ENCODE results near the gene HSPA5. TPM values are rescaled to one million over a fixed set of nuclear protein-coding genes. Genes with fewer than 3 reads are reported as not detected.
"Not testable (repeated sequence)": the region's sequence is repeated elsewhere in the genome, so short reads cannot be mapped to it uniquely, and the experiment has no call there.

The HSPA5 gene
- 10 to 100 TPM; 57.7 to 88.3 (median 68.7) TPM for total RNA-seq

- H3K9me3 ChIP-seq: no peaks in the 10 kb centered on the region
Observed at GRCh38 chr9:125241000-125241862, at the start of gene HSPA5. TSS of gene HSPA5 (minus strand) at chr9:125241343. CDS start at chr9:125241126, 217 bp downstream.

DNA sequence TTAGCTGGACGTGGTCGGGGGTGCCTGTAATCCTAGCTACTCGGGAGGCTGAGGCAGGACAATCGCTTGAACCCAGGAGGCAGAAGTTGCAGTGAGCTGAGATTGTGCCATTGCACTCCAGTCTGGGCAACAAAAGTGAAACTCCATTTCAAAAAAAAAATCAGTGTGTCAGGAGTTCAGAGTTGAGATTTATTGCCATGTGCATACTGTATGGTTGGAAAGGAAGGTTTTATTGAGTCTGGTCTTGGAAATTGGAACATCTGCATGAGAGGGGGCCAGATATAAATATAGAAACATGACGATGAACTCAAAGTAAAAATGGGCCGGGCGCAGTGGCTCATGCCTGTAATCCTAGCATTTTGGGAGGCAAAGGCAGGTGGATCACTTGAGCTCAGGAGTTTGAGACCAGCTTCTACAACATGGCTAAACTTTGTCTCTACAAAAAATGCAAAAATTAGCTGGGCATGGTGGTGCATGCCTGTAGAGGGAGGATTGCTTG, 45.8 kb upstream of the HSPA5 start:
- H3K27ac ChIP-seq (replicated peaks in 1 of 4); H3K27me3 ChIP-seq; intact Hi-C loops (cut with DNase I); DNase-seq (ENCODE audit: extremely low spot score); H3K9me3 ChIP-seq; H3K4me3 ChIP-seq: not testable (repeated sequence)
- WGBS: 83% methylated on average over 7 of the region's 7 CpGs
- H3K36me3 ChIP-seq: peaks cover 0 to 14% (median 2%) of the 10 kb centered on the region in 4 donors
- H3K4me1 ChIP-seq: peaks cover 5 to 22% (median 18%) of the 10 kb centered on the region in 4 donors

More at GRCh38 chr9:125241000-125241862, at the start of gene HSPA5:
- no peaks in the 10 kb centered on the region for H3K27me3 ChIP-seq
- peaks cover 25 to 39% (median 31%) of the 10 kb centered on the region in 4 donors for H3K36me3 ChIP-seq
- DNase-seq (ENCODE audit: extremely low spot score): peak; percentile 100
- peaks cover 42 to 50% (median 48%) of the 10 kb centered on the region in 4 donors for H3K4me1 ChIP-seq
- WGBS: 0% methylated on average over 27 of the region's 59 CpGs
- peak within 1 kb of the TSS; percentile 95 to 96 (median 95) for H3K27ac ChIP-seq (replicated peaks in 1 of 4)
- intact Hi-C loops (cut with DNase I): loop anchor here (2.0 to 10.0 kb wide), 3 partner anchors 40 to 124 kb away; partner anchors contain the start of genes RABEPK and SCAI
- TF ChIP-seq POLR2A (IDR thresholded peaks at IDR 0.05; ENCODE audit: low read depth) (peak; percentile 93), POLR2AphosphoS5 (IDR thresholded peaks at IDR 0.05) (peak; percentile 98 to 100), EP300 (IDR thresholded peaks at IDR 0.05) (no peak), CTCF (IDR thresholded peaks at IDR 0.05) (peak in 2 of 3 experiments; percentile 12 to 20)
- H3K4me3 ChIP-seq: peak within 1 kb of the TSS; percentile 84 to 86 (median 85)

DNA sequence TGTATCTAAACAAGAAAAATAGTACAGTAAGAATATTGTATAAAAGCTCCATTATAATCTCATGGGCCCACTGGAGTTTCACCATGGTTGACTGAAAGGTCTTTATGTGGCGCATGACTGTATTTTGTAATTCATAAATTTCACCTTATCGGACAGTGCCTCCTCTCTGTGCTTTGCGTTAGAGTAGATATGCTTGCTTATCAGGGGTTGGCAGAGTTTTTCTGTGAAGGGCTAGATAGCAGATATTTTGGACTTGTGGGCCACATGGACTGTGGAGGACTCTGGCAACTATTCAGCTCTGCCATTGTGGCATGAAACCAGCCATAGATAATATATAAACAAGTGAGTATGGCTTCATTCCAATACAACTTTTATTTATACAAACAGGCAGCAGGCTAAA, 43.7 kb upstream of the HSPA5 start:
- Histone ChIP-seq H3K4me3 (no peak overlapping the region), H3K36me3 (peaks cover 0 to 11% (median 3%) of the 10 kb centered on the region in 4 donors), H3K27me3 (no peaks in the 10 kb centered on the region), H3K27ac (replicated peaks in 1 of 4) (no peak overlapping the region), H3K9me3 (no peaks in the 10 kb centered on the region), H3K4me1 (peaks cover 5 to 22% (median 18%) of the 10 kb centered on the region in 4 donors)
- no peak for DNase-seq (ENCODE audit: extremely low spot score)
- intact Hi-C loops (cut with DNase I): no loop called here
- WGBS: 84% methylated on average over 3 of the region's 3 CpGs
- TF ChIP-seq CTCF (IDR thresholded peaks at IDR 0.05) (no peak), EP300 (IDR thresholded peaks at IDR 0.05) (no peak), POLR2AphosphoS5 (IDR thresholded peaks at IDR 0.05) (no peak), POLR2A (IDR thresholded peaks at IDR 0.05; ENCODE audit: low read depth) (no peak)

DNA sequence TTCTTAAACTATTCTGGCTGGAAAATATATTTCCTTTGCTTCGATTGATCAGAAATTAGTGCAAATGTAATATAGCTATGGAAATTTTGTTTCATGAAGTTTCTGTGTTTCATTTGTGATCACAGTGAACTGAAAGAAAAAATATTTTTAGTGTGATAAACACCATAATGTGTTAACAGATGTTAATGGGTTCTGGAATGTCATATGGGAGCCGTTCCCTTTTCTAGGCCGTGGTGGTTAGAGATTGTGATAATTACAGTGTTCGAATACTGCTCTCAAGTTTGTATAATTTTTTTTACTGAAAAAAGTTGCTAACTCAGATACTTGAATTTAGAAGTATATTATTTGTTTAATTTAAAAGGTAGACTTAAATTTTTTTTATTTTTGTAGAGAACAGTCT, 39.8 kb upstream of the HSPA5 start:
- intact Hi-C loops (cut with DNase I): no loop called here
- DNase-seq (ENCODE audit: extremely low spot score): no peak
- WGBS: 49% methylated on average over 4 of the region's 4 CpGs
- TF ChIP-seq POLR2A (IDR thresholded peaks at IDR 0.05; ENCODE audit: low read depth) (no peak), CTCF (IDR thresholded peaks at IDR 0.05) (no peak), EP300 (IDR thresholded peaks at IDR 0.05) (no peak), POLR2AphosphoS5 (IDR thresholded peaks at IDR 0.05) (no peak)
- no peak overlapping the region for H3K4me3 ChIP-seq
- H3K27ac ChIP-seq (replicated peaks in 1 of 4): no peak overlapping the region
- H3K36me3 ChIP-seq: peaks cover 0 to 5% (median 0%) of the 10 kb centered on the region in 4 donors
- H3K4me1 ChIP-seq: peaks cover 8 to 19% (median 14%) of the 10 kb centered on the region in 4 donors
- no peaks in the 10 kb centered on the region for H3K9me3 ChIP-seq
- no peaks in the 10 kb centered on the region for H3K27me3 ChIP-seq

GRCh38 chr9:125277411-125277810, 36.3 kb upstream of the HSPA5 start:
- no peak for DNase-seq (ENCODE audit: extremely low spot score)
- Histone ChIP-seq H3K27ac (replicated peaks in 1 of 4) (no peak overlapping the region), H3K4me3 (no peak overlapping the region), H3K36me3 (peaks cover 0 to 5% (median 0%) of the 10 kb centered on the region in 4 donors), H3K9me3 (no peaks in the 10 kb centered on the region), H3K27me3 (no peaks in the 10 kb centered on the region), H3K4me1 (peaks cover 7 to 30% (median 25%) of the 10 kb centered on the region in 4 donors)
- intact Hi-C loops (cut with DNase I): no loop called here
- no peak for TF ChIP-seq POLR2AphosphoS5 (IDR thresholded peaks at IDR 0.05)
- no peak for TF ChIP-seq CTCF (IDR thresholded peaks at IDR 0.05)
- TF ChIP-seq EP300 (IDR thresholded peaks at IDR 0.05): no peak
